ENCODE results near the gene FTO.

FTO gene

DNA sequence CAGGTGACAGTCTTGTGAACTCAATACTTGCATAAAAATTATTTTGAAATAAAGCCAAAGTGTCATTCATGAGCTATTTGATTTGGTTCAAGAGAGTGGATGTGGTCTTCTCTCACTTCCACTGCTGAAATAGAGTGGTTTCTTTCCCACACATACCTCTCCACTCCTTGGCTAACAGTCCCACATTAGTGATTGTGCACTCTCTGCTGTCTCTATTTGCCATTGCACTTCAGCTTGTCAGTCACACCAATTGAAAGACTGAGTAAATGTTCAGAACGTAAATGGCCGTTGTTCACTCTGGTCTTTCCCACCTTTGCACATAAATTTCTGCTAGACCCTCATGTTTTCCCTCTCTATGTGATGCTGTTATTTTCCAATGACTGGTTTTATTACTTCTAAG, 197.5 kb downstream of the FTO start:
- no peak for DNase-seq (ENCODE audit: low read depth)

DNA sequence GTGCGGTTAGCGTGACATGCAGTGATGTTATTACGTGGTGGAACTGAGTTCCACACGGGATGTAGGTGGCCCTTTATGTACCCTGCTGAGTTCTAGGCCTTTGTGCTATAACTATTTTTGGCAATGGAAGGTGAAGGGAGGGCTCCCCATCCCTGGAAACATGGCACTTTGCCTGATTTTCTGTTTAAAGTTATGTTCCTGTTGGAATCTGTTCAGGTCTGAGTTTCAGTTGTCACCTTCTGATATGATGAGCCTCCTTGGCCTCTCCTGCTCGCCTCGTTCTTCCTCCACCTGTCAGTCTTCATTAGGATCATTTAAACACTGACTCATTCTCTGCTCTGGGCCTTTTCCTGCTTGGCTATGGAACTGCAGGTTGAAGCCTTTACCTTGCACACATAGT, 200.6 kb downstream of the FTO start:
- no peak for DNase-seq (ENCODE audit: low read depth)

DNA sequence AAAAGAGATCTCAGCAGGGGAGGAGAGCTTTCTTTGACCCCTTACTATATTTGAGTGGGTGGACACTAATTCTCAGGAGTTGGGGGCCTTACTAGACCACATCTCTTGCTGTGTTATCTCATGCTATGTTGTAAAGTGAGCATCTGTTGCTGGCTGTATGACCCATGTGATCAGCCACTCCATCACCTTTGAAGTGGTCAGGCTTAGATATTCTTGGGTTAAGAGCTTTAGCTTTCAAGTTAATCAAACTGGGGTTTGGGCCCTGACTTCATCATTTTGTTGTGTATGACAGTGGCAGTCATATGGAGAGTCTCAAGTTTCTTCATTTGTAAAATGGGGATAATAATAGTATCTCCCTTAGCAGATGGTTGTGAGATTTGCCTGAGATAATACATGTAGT, 201.1 kb downstream of the FTO start:
- no peak for DNase-seq (ENCODE audit: low read depth)

DNA sequence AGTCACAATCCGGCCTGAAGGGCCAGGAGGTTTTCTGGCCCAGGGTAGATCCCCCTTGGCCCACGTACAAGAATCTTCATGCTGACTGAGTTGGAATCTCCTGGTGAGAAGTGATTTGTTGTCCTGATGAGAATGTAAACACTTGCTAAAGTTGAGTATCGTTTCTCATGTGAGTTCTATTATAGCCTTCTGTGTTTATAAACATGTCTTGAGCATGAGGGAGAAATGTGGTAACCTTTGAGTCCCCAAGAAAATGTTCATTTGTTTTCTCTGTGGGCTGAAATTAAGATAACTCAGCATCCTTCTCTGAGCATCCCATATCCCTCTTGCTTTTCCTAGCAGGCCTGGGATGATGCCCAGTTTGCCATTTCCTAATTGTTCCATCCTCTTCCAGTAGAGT, 204.8 kb downstream of the FTO start:
- no peak for DNase-seq (ENCODE audit: low read depth)

DNA sequence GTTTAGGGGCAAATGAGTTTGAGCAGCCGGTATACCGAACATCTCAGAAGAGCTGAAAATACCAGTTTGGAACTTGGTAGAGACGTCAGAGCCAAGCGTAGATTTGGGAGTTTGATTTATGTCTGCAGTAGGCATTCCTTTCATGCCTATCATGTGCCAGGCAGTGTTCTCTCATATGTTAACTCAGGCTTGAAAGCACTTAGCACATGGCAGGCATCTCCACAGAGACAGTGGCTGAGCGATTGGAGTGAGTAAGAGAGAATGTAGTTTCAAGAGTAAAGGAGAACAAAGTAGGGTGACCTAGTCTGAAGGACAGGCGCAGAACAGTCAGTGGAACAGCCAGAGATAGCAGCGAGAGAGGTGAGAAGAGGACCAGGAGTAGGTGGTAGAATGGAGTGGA, 207.0 kb downstream of the FTO start:
- DNase-seq (ENCODE audit: low read depth) = no peak

DNA sequence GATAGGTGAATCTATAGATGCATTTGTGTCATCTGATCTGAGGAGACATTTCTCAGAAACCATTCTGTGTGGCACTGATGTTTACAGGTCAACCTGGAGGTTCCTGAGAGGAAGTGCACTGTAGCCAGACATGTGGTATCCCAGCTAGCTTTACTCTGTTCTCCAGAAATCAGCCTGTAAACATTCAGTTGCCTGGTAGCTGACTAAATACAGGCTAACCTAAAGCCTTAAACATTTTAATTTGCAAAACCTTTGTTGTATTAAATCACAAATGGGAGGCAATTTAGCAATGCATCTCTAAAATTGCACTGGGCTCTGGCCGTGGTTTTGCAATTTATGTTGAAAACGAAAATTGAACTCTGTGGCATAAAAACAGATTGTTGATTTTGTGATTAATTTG, 207.6 kb downstream of the FTO start:
- no peak for DNase-seq (ENCODE audit: low read depth)

DNA sequence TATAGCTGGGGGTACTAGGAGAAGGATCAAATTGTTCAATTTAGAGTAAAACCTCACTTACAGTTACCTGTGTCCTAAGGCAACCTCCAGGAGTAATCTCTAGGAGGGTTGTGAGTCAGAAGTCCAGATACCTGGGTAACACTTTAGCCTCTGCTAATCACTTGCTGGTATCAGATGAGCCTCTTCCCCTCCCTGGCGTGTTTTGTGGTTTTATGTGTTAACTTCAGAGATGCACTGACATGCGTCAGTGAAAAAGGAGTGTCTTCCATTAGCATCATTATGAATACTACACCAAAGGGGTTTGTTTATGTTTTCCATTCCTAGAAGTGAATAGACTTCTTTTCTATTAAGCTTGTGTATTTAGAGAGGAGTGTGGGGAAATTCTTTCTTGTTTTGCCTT, 208.2 kb downstream of the FTO start:
- DNase-seq (ENCODE audit: low read depth) = peak; percentile 19

DNA sequence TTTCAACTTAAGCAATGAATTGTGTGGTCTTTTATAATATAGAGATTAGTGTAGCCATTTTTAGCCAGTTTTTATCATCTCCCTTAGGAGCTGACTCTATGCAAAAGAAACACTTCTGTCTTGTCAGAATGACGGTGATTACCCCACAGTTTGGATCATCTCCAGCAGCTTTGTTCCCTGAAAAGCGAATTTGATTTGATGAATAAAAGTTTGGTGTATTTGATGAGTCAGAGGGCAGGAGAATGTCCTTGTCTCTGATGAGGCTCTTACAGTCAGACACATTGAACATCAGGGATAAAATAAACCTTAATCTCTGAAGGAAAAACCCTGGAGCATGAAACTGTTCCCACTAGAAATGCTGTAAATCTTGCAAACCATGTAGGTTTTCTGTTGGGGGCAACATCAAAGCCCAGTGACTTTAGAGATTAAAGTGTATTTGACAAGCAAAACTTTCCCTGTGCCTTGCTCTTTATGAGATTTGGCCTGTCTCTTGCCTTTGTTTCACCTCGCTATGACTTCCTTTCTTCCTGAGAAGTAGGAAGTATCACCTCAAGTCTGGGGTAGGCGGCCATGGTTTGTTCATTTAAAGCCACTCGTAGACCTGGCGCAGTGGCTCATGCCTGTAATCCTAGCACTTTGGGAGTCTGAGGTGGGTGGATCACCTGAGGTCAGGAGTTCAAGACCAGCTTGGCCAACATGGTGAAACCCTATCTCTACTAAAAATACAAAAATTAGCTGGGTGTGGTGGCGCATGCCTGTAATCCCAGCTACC, 209.3 kb downstream of the FTO start:
- DNase-seq (ENCODE audit: low read depth) = no peak

DNA sequence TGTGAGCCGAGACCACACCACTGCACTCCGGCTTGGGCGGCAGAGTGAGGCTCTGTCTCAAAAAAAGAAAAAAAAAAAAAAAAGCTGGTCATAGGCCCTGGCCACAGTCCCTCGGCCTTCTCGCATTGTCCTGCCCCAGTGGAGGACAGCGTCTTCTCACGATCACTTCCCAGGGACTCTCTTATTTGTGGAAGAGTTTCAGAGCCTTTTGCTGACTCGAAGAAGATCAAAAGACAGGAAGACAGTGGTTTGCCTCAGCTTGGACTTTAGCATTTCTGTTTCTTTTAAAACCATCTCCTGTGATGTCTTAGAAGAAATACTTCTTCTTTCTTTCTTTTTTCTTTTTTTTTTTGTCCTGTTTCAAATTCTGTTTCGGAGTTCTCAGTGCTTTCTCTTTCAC, 210.0 kb downstream of the FTO start:
- no peak for DNase-seq (ENCODE audit: low read depth)

DNA sequence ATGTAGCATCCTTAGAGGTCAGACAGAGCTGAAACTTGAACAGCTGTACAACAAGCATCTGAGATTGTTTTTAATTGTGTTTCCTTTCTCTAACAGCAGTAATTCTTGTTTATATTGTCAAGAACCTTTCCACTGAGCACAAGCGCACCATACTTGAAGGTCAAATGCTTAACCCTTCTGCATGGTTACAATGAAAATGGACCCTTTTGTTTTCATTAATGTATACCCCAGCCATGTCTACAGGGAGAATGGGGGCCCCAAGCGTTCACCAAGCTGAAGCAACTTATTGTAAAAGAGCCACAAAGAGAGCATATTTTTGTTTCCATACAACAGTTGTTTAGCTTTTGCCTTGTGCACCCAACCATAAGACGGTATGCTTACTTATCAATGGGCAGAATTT, 210.8 kb downstream of the FTO start:
- no peak for DNase-seq (ENCODE audit: low read depth)

DNA sequence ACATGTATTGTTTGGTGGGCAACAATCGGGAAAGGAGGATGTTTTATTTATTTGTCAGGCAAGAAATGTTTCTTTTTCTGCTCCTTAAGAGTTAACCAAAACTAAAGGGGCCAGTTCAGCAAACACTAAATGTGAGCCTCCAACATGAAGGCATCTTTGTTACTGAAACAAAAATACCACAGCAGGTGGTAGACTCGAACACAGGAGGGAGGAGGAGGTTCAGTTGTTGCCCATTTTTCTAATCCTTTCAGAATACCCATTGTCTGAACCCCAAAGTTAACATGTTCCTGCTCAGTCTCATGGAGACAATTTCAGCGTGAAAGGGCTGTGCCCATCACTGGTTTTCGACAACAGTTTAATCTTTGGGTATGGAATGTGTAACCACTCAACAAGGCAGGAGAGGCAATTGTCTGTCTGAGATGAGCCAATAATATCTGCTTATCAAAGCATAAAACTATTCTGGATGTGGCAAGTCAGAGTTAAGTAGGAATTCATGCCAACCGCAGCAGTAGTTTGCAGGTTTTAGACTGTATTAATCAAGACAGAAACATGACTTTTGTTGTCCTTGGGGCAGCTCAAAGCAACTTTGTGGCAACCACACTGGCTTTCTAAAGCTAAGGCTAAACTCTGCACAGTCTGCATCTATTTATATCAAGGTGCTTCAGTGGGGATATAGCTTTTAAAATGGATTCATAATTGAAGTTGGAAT, 211.7 kb downstream of the FTO start:
- DNase-seq (ENCODE audit: low read depth) = no peak

DNA sequence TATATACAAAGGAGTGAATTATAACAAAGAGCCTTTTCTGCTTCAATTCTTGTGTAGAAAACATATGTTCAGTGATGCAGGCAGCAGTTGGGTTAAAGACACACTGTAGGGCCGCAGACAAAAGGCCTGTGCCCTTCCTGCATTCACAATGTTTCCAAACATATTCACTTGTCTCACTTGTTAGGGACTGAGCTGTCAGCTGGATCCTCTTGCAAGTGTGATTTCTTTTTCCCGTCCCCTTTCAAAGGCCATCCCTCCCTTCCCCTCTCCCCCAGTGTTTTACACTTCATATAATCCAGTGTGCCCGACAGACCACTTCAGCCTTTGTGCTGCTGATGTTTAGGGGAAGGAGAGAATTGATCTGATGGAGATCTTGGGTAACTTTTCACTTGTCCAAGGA, 217.0 kb downstream of the FTO start:
- no peak for DNase-seq (ENCODE audit: low read depth)

DNA sequence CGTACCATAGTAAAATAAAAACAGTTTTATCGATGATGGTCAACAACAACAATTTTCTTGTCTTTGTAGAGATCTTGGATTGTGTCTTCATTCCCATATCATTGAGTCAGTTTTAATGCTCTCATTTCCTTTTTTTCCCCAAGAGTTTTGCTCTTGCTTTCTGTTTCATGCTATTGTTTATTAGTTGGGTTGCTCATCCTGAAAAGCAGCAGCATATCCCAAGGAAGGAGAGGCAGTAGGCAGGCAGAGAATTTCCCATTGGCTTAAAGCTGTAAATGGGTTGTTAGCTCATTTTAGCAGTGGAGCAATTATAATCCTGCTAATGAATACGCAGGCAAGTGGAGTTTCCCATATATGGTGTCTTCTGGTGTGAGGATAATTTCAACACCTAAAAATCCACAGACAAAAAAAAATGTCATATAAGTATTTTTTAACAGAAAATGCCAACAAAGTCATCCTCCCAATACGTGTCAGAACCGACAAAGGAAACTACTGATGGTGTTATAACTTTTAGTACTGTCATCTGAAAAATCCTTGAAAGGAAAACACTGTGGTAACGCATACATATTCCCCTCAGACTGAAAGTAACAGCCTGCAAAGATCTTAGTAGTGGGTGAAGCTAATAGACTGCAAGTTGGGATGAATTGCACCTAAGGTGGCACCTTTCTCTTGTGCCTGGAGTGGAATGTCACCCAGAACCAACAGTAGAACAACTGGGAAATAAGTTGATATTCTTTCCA, 218.3 kb downstream of the FTO start:
- DNase-seq (ENCODE audit: low read depth) = no peak

DNA sequence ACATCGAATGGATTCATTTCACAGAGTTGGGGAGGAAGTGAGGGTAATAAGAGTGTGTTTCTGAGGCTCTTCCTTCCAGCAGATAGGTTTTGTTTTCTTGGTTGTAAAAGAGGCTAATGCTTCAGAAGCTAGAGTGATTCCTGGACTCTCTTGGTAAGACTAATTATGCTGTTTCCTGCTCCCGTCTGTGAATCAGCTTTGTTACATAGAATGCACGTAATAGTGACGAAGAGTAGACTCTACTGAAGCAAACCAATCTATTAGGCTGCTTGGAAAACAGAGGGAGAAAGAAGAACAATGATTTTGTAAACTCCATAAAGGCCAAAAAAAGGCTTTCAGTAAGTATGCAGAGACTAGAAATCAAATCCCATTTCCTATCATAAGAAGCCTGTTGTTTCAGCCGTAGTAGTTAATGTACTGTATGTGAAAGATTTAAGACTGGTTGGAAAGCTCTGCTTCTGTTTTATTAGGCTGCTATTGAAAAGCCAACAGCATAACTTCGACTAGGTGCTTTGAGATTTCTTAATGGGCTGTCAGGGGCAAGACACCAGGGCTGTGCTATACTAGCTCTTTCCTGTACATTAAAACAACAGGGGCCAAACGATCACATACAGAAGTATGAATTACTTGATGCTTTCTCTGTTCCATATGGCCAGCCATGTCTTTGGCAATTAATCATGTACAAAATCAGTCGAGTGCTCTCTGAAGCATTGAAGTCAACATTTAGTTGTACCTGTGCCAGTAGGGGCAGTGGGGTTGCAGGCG, 219.0 kb downstream of the FTO start:
- no peak for DNase-seq (ENCODE audit: low read depth)

DNA sequence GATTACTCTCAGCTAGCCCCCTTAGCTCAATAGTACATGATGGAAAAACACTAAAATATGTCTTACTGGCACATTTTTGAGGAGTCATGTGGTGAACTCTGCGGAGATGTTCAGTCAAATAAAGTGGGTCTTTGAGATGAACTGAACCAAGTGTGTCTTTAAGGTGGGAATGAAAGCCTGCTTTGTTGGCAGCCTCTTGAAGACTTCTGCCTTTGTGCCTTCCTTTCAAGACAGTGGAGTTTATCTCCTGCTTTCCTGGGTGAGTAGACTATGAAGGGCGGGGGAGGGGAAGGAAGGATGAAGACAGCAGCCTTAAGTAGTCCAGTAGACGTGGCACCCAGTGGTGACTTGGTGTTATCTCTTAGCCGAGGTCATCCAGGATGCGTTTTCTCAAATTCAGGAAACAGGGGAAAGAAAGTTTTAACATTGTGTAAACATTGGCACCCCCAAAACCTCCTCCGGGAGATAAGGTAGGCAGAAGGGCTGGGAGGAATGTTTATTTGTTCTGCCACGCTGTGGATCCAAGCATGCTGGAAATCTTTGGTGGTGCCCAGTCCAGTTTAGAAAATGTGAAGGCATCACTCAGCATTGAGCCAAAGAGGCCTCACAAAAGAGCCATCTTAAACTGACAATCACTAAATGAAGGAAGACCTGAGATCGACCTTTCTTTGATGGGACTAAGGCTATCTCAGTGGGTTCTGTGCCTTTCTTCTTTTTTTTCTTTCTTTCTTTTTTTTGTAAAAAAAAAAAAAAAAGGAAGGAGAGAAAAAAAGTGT, 220.6 kb downstream of the FTO start:
- no peak for DNase-seq (ENCODE audit: low read depth)

DNA sequence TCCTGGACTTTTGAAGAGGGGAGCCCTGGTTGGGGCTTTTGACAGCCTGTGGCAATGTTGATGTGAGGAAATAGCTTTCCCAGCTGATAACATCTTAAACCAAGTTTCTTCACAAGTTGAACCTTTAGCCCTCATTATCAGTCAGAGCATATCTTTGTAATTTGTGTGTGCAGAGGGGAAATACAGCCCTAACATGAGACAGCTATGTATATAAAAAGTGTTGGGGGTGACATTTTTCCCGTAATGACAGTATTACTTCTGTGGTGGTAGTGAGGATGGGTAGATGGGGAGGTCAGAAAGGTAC, 221.1 kb downstream of the FTO start:
- DNase-seq (ENCODE audit: low read depth) = no peak

DNA sequence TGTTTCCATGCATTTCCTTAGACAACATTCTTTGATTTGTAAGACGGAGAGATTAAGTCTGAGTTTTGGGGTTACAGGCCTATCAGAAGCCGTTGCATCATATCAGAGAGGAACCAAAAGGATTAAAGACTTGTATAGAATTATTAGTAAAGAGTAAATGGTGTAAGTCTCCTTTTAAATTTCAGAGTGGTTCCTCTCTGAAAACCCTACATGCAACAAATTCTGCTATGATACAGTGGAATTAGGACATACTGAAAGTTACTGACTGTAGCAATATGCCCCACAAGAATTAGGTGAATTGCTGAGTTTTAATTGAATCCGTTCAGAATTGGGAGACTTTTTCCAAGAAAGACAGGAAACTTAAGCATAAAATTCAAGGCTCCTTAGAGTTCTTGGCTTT, 221.6 kb downstream of the FTO start:
- DNase-seq (ENCODE audit: low read depth) = no peak

DNA sequence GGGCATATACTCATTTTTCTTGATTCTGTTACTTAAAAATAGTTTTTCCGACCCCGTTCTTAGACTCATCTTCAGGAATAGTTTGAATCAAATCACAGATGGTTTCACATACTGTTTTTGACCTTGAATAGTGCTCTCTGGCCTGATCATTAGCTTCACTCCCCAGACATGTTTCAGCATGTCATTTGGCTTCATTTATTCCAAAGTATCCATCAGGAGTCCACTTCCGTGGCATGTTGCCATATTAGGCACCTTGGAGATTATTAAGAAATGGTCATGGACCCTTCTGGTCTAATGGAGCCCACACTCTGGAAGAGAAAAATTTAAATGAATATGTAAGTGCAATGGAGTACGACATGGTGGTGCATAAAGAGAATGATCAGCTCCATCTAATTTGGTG, 222.3 kb downstream of the FTO start:
- no peak for DNase-seq (ENCODE audit: low read depth)

DNA sequence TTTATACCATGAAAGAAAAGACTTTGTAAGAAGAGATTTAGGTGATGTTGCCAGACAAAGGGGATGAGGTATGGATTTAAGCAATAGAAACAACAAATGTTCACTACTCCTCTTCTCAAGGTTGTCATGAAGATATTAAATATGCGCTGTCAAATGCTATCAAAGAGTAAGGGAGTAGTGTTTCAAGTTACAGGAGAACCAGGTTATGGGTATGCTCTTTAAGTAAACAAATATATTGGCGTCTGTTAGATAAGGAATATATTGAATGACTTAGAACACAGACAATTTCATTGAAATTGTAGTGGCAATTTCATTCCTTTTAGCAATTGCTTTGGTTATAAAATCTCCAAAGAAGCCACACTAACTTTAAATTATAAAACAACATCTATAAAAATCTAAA, 229.0 kb downstream of the FTO start:
- DNase-seq (ENCODE audit: low read depth) = no peak

DNA sequence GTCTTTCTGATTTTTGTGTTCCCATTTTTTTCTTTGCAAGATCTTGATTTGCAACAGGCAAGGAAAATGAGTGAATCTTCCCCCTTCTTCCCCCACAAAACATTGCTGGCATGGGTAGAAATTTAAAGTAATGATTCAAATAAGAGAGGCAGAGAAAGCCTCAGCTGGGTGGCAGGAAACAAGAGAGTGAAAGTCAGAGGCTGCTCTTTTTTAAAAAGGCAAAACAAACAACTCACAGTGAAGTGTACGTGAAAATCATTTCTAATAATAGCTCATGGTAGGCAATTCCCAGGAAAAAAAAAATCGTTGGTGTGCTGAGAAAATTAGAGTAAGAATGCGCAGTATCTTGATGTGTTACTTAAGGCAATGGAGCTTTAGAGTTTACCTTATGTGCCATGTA, 229.5 kb downstream of the FTO start:
- no peak for DNase-seq (ENCODE audit: low read depth)

DNA sequence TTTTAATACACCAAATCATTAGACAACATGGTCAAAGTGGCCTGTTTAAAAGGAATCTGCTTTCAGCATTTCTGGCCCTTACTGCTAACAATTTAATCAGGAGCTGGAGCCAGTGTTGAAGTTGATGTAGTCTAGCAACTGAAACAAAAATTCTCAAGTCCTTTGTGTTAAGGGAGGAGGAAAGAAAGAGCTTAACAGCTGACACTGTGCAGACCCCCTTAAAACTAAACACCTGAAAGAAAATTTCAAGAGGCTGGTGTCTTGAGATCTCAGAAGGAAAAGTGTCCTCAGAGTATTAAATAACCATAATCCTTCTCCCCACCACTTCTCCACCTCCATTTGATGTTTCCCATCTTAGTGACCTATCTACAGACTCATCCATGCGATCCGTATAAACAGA, 232.1 kb downstream of the FTO start:
- no peak for DNase-seq (ENCODE audit: low read depth)

DNA sequence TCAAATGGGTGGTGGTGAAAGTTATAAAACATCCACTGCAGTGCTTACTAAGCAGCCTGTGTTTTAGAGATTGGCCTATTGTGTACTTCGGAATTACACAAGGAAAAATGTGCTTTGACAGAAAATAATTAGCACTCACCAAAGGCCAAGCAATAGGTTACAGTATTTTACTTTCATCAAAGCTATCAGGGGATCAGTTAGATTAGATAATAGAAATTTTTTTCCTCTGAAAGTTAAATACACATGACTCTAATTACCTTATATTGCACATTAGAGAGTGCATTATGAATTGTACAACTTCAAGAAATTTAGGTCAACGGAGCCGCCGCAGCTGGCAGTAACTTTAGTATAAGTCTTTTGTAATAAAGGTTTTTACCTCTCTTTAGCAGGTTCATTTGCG, 232.6 kb downstream of the FTO start:
- no peak for DNase-seq (ENCODE audit: low read depth)
